GM20000 (cell line): Measurements from ENCODE around the gene GPR137.
"Not testable (repeated sequence)": the region's sequence is repeated elsewhere in the genome, so short reads cannot be mapped to it uniquely, and the experiment has no call there.

Experiments used
- DNase-seq: peaks from one replicate; pipeline ENCODE4 v3.0.0; 2012; ENCODE audit warnings: low spot score
- CTCF ChIP-seq: IDR thresholded peaks from 2 replicates; pipeline ENCODE4 v1.5.1; 2012; ENCODE audit warnings: mild to moderate bottlenecking, control low read depth; ENCODE audit errors: extremely low read depth, missing control alignments

Gene GPR137

GRCh38 chr11:64314146-64314804 lies 28.6 kb downstream of the GPR137 start:
- no peak for TF ChIP-seq CTCF
- no peak for DNase-seq

- TF ChIP-seq CTCF, result no peak
- no peak for DNase-seq
These were observed 29.3 kb downstream of the GPR137 start for GRCh38 chr11:64314805-64315561.

- not testable (repeated sequence) for DNase-seq
These were observed 30.2 kb downstream of the GPR137 start for GRCh38 chr11:64315667-64316526.

- TF ChIP-seq CTCF, result no peak
- DNase-seq, result no peak
These were observed 31.1 kb downstream of the GPR137 start for GRCh38 chr11:64316672-64317324.

- TF ChIP-seq CTCF, result no peak
- peak; percentile 95 for DNase-seq
These were observed 31.8 kb downstream of the GPR137 start, which contains the start of gene TRMT112 for GRCh38 chr11:64317325-64317960. Gene TRMT112, minus strand, starts transcription at chr11:64317559. Its CDS starts 33 bp downstream, at chr11:64317526.

- DNase-seq, result peak; percentile 97
- peak; percentile 50 for TF ChIP-seq CTCF
These were observed 32.5 kb downstream of the GPR137 start, which contains the start of gene PRDX5 for GRCh38 chr11:64317961-64318765. Gene PRDX5, plus strand, starts transcription at chr11:64318121. Its CDS starts 95 bp downstream, at chr11:64318216.
